Stomach (tissue), 4 donors: Measurements from ENCODE around the gene ITGA3.

Experiments used
- EP300 ChIP-seq: sonication (generic); formaldehyde crosslinking; IDR thresholded peaks from one replicate; pipeline ENCODE4 v1.6.1; 2017; ENCODE audit warnings: antibody characterized with exemption
- POLR2A ChIP-seq, 4 donors: fragments of 450-650 bp; IDR thresholded peaks; one replicate each; pipeline ENCODE4 v1.6.1; 2016; ENCODE audit warnings: antibody characterized with exemption in 4 of 4, control low read depth in 2 of 4, mild to moderate bottlenecking in 1 of 4, moderate library complexity in 1 of 4

DNA sequence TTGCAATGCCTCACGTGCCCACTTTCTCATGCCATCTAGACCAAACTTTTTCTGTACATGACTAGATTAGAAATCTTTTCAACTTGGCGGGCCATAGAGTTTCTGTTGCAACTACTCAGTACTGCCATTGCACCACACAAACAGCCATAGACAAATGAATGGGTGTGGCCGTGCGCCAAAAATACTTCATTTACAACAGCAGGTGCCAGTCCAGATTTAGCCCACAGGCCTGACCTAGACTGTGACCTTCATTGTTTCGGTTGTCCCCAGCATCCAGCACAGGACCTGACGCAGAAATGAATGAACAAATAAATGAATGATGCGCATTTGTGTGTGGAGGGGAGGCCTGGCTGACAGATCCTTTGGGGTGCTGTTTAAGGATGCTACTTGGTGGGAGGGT lies 24.9 kb downstream of the ITGA3 start:
- TF ChIP-seq EP300 (no peak), POLR2A (IDR thresholded peaks at IDR 0.05) (no peak)
